Lung (tissue), 12 donors: ENCODE measurements around the gene RALBP1. TPM values are rescaled to one million over a fixed set of nuclear protein-coding genes. Genes with fewer than 3 reads are reported as not detected.

ENCODE experiments used
- ATAC-seq: fragments of 200-7000 bp; cut with Tn5 transposase; one replicate; pipeline ENCODE4 v1.9.1; 2020; ENCODE audit warnings: moderate number of reproducible peaks; ENCODE audit not compliant: insufficient read depth, low FRiP score
- DNase-seq, 3 donors: peaks; one replicate each; pipeline ENCODE4 v3.0.0-alpha.2; 2013 to 2017
- H3K27ac ChIP-seq, 2 donors: one replicate each; pipeline ENCODE4 v1.5.1; 2013; ENCODE audit warnings: mild to moderate bottlenecking in 2 of 2, moderate library complexity in 2 of 2, control low read depth in 1 of 2, inconsistent platforms in 1 of 2, low read depth in 1 of 2, low read length in 1 of 2
- H3K27me3 ChIP-seq, 3 donors: one replicate each; pipeline ENCODE4 v1.5.1; 2013; ENCODE audit warnings: low read length in 2 of 3; ENCODE audit not compliant: control insufficient read depth in 3 of 3, insufficient read depth in 3 of 3
- H3K36me3 ChIP-seq, 4 donors: one replicate each; pipeline ENCODE4 v1.5.1; 2013; ENCODE audit warnings: low read length in 4 of 4, mild to moderate bottlenecking in 1 of 4, moderate library complexity in 1 of 4; ENCODE audit not compliant: control insufficient read depth in 4 of 4, insufficient read depth in 4 of 4
- H3K4me1 ChIP-seq, 5 donors: one replicate each; pipeline ENCODE4 v1.5.1; 2013; ENCODE audit warnings: low read length in 5 of 5, mild to moderate bottlenecking in 2 of 5, moderate library complexity in 1 of 5; ENCODE audit not compliant: control insufficient read depth in 5 of 5, insufficient read depth in 5 of 5
- H3K4me3 ChIP-seq: one replicate; pipeline ENCODE4 v1.5.1; 2013; ENCODE audit warnings: mild to moderate bottlenecking, control low read depth, moderate library complexity
- H3K9ac ChIP-seq, 2 donors: one replicate each; pipeline ENCODE4 v1.5.1; 2013; ENCODE audit warnings: low read length in 2 of 2, control low read depth in 1 of 2; ENCODE audit not compliant: insufficient read depth in 1 of 2
- H3K9me3 ChIP-seq, 4 donors: one replicate each; pipeline ENCODE4 v1.5.1; 2013; ENCODE audit warnings: low read length in 3 of 4, mild to moderate bottlenecking in 1 of 4, moderate library complexity in 1 of 4; ENCODE audit not compliant: control insufficient read depth in 4 of 4, insufficient read depth in 3 of 4
- CTCF ChIP-seq: IDR thresholded peaks from 2 replicates; pipeline ENCODE4 v1.5.1; 2012; ENCODE audit warnings: mild to moderate bottlenecking; ENCODE audit errors: control extremely low read depth, extremely low read depth
- WGBS, 2 donors: extraction: QIAGEN DNeasy Blood & Tissue Kit; methylation state at CpG; one replicate each; pipeline ENCODE4 v1.1.7; 2013; 5-methylcytosine and 5-hydroxymethylcytosine counted together
- polyA plus RNA-seq, 2 donors: library from polyadenylated mRNA; stranded (reverse); fragments of 200-250 nt; gene quantifications; one replicate each; pipeline ENCODE4 v1.2.1, GENCODE V29; 2013
- total RNA-seq, 2 donors: library from RNA; depleted of rRNA in 1 of 2; stranded (reverse); fragments of >200 nt in 1 of 2; gene quantifications; one replicate each; pipeline ENCODE4 v1.2.1, GENCODE V29; 2014 to 2021
- donor health status: control.
- donor health status: control.
- donor health status: Bipolar disorder and iron deficiency.
- donor health status: healthy.
- donor health status: DM: yes; HTN: yes; CAD: no.

The RALBP1 gene
- total and polyA plus RNA-seq, 4 donors, result 19.8 to 58.2 (median 33.5) TPM

GRCh38 chr18:9513971-9514512 is 38.7 kb downstream of the RALBP1 start:
- Histone ChIP-seq H3K4me3 (no peak overlapping the region), H3K27ac (no peak overlapping the region), H3K4me1 (no peaks in the 10 kb centered on the region), H3K27me3 (no peaks in the 10 kb centered on the region), H3K9ac (no peak overlapping the region), H3K9me3 (no peaks in the 10 kb centered on the region), H3K36me3 (peaks cover 0 to 10% (median 4%) of the 10 kb centered on the region in 4 donors)
- no peak for DNase-seq
- peak; percentile 20 for ATAC-seq
- TF ChIP-seq CTCF, result no peak
- 80 to 87% methylated on average over 6 of the region's 6 CpGs for WGBS, 2 donors

GRCh38 chr18:9516437-9517064 is 41.2 kb downstream of the RALBP1 start:
- Histone ChIP-seq H3K27ac (no peak overlapping the region), H3K9me3 (no peaks in the 10 kb centered on the region), H3K9ac (no peak overlapping the region), H3K4me3 (no peak overlapping the region), H3K27me3 (no peaks in the 10 kb centered on the region), H3K36me3 (peaks cover 0 to 10% (median 4%) of the 10 kb centered on the region in 4 donors), H3K4me1 (no peaks in the 10 kb centered on the region)
- WGBS, 2 donors, result 62 to 67% methylated on average over 4 of the region's 4 CpGs
- DNase-seq (peak in 2 of 3 donors; percentile 62 to 68), ATAC-seq (peak; percentile 74)
- TF ChIP-seq CTCF, result peak; percentile 77

GRCh38 chr18:9517869-9518268 is 42.6 kb downstream of the RALBP1 start:
- no peaks in the 10 kb centered on the region for H3K27me3 ChIP-seq
- ATAC-seq, result no peak
- no peak overlapping the region for H3K9ac ChIP-seq
- 86 to 92% methylated on average over 6 of the region's 6 CpGs for WGBS, 2 donors
- DNase-seq, result no peak
- no peak overlapping the region for H3K27ac ChIP-seq
- peaks cover 3 to 17% (median 8%) of the 10 kb centered on the region in 4 donors for H3K36me3 ChIP-seq
- no peaks in the 10 kb centered on the region for H3K4me1 ChIP-seq
- H3K9me3 ChIP-seq, result no peaks in the 10 kb centered on the region
- TF ChIP-seq CTCF, result no peak
- no peak overlapping the region for H3K4me3 ChIP-seq
